Peyer's patch (tissue), 4 donors: ENCODE measurements around the gene SH3GL1.

ENCODE experiments used
- POLR2A ChIP-seq, 2 donors: fragments of 450-650 bp; IDR thresholded peaks; one replicate each; pipeline ENCODE4 v1.5.1; 2017; ENCODE audit warnings: antibody characterized with exemption in 2 of 2, mild to moderate bottlenecking in 2 of 2, moderate library complexity in 2 of 2
- TF ChIP-seq, protein P1 (sequence below), 6 experiments: fragments of 450-650 bp in 4 of 6; fragments of 200-600 bp in 2 of 6; sonication (generic) in 1 of 6; IDR thresholded peaks; one replicate each; pipeline ENCODE4 v1.5.1; 2017 to 2019; ENCODE audit warnings: antibody characterized with exemption in 6 of 6, mild to moderate bottlenecking in 3 of 6, moderate library complexity in 1 of 6

DNA sequence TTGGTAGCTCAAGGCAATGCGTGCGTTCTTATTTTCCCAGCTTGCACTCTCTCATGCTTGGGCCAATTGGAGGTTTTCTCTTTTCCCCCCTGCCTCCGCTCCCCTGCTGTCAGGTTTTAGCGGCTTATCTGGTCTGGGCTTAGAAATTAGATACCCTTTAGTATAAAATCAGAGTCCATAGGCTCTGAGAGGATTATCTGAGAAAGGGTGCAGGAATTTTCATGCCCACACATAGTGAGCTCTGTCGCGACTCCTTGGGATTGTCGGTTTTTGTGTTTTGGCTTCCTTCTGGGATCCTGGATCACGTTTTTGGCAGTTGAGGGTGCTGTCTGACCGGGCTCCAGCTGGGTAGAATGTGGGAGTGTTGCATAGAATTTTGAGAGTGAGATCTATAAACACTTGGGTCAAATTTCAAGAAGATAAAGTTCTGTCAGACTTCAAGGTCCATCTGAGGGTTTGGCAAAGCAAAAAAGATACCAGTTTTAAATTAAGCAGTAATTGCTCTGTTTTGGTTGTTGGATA lies 14.5 kb upstream of the SH3GL1 start:
- TF ChIP-seq, protein P1, sequence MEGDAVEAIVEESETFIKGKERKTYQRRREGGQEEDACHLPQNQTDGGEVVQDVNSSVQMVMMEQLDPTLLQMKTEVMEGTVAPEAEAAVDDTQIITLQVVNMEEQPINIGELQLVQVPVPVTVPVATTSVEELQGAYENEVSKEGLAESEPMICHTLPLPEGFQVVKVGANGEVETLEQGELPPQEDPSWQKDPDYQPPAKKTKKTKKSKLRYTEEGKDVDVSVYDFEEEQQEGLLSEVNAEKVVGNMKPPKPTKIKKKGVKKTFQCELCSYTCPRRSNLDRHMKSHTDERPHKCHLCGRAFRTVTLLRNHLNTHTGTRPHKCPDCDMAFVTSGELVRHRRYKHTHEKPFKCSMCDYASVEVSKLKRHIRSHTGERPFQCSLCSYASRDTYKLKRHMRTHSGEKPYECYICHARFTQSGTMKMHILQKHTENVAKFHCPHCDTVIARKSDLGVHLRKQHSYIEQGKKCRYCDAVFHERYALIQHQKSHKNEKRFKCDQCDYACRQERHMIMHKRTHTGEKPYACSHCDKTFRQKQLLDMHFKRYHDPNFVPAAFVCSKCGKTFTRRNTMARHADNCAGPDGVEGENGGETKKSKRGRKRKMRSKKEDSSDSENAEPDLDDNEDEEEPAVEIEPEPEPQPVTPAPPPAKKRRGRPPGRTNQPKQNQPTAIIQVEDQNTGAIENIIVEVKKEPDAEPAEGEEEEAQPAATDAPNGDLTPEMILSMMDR (IDR thresholded peaks at IDR 0.05), result no peak
- no peak for TF ChIP-seq POLR2A (IDR thresholded peaks at IDR 0.05)
